ENCODE data around the gene C11orf98.
A peak's percentile ranks its signal among the peaks of the same experiment; 100 is the strongest.
"Not testable (repeated sequence)": the region's sequence is repeated elsewhere in the genome, so short reads cannot be mapped to it uniquely, and the experiment has no call there.

The C11orf98 gene

DNA sequence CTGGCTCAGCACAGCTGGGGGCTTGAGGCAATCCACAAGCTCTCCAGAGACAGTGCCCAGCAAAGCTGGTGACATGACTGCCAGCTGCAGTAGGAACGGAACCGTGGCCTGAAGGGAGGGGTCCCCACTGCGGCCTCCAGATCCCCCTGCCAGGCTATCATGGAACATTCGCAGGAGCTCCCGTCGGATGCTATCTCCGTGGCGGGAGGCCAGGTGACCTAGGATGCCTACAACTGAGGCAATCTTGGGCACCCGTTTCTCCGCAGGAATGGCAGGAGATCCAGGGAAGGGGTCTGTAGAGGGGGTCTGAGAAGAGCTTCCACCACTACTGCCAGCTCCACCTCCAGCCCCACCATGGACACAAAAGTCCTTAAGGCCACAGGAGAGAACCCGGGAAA, 16.0 kb downstream of the C11orf98 start:
- no peak for DNase-seq

DNA sequence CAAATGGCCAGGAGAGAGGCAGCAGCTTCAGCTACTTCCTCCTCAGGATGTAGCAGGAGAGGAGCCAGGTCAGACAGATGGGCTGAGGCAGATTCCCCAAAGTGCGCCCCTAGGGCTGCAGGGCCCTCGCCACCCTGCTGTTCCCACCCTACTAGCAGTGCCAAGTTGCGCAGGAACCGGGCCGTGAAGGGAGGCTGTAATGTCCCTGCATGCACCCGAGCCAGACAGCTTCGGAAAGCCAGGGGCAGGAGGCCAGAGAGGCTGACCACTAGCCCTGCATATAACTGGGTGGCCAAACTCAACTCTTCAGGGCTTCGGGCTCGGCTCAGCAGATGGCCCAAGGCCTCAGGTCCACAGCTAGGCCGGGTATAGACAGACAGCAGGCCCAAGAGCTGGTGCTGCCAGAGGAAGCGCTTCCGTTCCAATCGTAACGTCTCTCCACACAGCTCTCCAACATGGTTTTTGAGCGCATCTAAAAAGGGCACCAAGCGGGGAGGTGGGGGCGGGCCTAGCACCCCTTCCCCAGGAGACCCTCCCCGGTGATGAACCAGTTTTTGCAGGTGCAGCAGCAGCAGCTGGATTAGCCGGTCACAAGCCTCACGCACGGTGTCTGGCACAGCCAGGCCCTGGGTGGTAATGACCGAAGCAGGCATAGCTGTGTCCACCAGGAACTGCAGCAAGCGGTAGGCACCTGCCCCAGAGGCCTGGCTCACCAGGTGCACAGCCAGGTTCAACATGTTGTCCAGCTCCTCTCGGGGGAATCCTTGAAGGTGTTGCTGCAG, 16.6 kb downstream of the C11orf98 start:
- DNase-seq, result no peak

DNA sequence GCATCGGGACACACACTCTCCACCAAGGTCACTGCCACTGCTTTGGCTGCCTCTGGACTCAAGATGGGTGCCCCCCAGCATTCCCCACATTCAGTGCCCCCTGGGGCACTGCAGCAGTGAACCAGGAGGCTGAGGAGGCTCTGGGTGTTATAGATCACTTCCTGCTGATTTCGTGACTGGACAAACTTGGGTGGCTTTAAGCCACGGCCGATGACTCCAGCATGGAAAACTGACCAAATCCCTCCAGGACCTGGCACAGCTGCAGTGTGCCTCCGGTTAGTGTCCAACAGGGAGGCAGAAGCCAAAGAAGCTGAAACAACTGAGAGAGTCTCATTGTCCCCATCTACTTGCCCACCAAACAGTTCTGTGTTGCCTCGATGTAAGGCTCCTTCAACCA, 17.4 kb downstream of the C11orf98 start:
- DNase-seq, result no peak

DNA sequence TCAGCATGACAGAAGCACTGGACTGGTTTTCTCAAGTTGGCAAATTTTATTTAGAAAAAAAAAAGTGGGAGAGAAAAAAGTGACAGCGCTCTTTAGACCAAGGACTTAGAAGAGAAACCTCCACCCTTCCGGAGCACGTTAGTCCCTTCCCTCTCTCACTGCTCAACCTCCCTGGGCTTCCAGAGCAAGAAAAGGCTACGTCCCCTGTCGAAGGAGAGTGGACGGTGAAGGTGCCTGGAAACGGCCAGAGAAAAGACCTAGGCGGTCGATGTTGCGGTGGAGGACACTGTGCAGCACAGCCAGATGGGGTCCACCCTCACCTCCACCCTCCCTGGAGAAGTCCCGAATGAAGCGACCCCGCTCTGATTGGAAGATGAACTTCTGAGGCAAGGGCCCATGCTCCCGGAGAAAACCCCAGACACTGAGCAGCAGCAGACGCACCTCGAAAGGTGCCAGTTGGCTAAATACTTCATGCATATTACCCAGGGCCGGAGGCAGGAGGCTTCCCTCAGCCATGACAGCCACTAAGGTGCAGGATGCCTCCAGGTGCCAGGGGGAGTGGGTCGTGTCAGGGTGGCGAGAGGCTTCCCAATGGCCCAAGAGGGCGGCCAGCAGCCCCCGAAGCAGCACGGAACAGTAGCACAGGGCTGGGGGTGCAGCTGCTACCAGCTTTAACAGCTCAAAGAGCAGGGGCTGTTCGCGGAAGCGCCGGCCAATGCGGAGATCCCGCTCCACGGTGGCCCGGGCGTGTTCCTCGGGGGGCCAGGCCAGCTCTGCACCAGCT, 18.0 kb downstream of the C11orf98 start:
- no peak for DNase-seq

DNA sequence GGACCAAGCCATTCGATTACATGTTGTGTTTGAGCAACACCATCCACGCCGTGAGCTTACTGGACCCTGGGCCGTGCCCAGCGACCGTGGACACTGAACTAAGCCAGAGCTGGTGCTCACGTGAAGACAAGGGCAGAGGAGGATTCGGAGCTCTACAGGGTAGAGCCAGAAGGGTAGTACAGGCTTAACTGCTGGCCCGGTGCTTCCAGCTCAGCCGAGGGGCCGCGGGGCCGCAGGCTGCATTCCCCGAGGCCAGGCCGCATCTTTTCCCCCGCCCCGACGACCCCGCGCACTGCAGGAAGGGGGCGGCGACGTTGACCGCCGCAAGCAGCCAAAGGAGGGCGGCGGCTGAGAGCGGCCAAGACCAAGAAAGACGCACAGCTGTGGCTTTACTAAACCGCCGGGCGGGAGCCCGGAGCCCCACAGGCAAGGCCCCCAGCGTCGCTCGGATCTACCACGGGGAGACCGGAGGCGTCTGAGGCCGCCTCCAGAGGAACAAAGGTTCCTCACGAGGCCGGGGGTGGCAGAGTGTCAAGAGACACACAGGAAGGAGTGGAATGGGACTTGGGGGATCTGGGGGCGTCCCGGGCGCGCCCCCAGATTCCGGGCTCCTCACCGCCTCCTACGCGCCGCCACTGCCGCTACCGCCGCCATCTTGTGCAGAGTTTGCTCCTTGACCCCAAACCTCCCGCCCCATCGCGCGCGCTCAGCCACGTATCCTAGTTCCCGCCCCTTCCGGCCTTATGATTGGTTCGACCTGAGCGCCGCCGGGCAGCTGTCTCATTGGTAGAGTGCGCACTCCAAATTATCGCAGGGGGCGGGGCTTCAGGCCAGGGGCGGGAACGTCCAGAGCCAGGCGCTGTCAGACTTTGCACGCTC, 18.8 kb downstream of the C11orf98 start, which contains the start of gene GANAB:
TSS of gene GANAB (minus strand) at position 668 of the 879 bp plus-strand sequence. CDS start at position 654, 14 bp downstream.
- DNase-seq, result peak; percentile 99

DNA sequence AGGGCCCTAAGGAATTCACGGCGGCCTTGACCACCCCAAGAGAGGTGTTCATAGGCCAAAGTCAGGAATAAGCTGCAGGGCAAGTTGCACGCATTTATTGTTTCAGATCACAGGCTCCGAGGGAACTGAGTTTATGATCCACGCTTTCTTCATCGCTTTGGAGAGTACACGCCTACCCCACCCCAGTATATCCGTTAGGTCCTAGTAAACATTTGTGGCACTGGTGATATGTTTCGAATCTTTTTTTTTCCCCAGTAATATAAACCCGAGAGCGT, 19.4 kb downstream of the C11orf98 start:
- DNase-seq, result peak; percentile 26

DNA sequence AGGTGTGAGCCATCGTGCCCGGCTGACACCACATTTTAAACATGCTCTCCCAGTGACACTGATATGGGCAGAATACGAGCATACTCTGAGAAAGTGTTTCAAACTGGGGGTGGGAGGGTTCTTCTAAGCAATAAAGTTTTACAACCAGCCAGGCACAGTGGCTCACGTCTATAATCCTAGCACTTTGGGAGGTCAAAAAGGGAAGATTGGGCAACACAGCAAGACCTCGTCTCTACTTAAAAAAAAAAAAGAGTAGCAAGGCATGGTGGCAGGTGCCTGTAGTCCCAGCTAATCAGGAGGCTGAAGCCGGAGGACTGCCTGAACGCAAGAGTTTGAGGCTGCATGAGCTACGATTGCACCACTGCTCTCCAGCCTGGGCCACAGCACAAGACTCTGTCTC, 20.8 kb downstream of the C11orf98 start:
- DNase-seq, result no peak

DNA sequence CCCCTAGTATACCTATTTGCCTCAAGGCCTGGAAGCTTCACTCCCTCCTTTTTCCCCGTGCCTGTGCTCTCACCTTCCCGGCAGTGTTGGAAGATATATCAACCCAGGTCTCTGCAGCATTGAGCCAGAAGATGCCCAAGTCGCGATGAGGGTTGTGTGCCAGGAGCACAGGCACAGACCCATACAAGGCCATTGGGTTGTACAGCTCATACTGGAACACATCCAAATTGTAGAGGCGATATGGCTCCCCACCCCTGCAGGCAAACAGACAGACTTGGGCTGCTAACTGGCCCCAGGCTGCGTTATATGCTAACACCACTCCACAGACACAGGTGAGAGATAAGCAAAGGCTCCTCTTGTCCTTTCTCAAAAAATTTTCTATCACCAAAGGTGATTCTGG, 32.5 kb downstream of the C11orf98 start:
- no peak for DNase-seq

DNA sequence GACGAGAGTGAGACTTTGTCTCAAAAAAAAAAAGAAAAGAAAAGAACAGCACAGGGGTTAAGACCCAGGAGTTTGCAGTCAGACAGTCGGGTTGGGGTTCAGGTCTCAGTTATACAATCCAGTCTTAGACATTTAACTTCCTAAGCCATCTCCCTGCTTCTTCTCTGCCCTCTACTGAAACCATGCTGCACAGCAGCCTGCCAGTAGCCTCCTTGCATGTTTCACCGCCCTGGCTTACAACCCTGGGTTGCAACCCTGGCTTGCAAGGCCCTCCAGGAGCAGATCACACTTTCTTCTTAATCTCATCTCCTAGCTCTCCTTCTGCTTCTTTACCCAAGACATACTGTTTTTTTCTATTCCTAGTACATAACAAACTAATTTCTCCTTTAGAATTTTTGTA, 37.3 kb downstream of the C11orf98 start:
- peak; percentile 13 for DNase-seq

DNA sequence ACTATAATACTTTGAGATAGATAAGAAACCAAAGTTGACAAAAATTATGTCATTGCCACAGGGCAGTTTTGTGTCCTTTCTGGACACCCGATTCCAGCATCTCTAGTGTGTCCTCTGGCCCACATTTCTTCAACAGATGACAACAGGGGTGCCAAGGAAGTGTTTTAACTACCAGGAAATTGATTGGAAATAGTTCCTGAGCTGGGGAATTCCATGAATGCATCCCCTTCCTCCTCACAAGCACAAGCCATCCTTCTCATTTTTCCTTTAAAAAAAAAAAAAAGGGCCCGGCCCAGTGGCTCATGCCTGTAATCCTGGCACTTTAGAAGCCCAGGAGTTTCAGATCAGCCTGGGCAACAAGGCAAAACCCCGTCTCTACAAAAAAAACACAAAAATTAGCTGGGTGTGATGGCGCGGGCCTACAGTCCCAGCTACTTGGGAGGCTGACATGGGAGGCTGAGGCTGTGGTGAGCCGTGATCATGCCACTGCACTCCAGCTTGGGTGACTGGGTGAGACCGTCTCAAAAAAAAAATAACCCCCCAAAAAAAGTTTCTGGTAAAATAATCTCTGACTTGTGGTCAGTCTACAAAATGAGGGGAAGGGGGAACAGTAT, 42.4 kb downstream of the C11orf98 start:
- no peak for DNase-seq

DNA sequence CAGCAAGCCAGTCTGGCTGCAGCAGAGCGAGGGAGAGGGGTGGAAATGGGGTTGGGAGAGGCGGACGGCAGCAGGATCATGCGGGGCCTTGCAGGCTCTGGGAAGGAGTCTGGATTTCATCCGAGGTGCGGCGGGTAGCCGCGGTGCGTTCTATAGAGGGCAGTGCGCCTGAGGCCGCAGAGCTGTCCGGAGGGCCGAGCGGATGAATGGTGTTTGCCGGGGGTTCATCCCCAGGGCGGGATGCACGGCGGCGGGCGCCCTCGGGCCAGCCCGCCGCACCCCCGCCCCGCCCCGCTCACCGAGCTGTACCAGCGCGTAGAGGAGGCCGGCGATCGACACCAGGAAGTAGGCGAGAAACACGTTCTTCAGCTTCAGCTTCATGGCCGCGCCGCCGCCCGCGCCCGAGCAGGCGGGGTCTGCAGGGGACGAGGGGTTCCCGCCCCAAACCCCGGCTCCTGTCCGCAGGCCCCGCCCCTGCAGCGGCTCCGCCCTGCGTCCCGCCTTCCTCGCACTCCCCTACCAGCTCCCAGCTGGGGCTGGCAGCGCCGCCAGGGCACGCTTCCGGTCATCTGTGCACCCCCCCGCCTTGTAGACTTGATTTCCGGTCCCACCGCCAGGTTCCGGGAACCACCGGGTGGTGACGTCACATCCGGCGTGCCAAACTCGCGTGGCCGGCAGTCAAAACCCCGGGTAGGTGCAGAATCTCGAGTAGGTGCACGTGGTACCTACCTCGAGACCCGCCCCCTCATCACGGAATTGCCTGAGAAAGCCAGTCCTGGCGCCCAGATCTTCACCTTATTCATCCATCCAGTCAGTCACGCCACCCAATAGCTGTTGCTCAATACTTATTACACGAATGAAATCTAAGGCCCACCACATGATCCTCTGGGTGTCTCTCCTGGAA, 43.2 kb downstream of the C11orf98 start, which contains the start of gene B3GAT3:
TSS of gene B3GAT3 (minus strand) at position 420 of the 904 bp plus-strand sequence. CDS start at position 381, 39 bp downstream.
- peak; percentile 98 for DNase-seq

DNA sequence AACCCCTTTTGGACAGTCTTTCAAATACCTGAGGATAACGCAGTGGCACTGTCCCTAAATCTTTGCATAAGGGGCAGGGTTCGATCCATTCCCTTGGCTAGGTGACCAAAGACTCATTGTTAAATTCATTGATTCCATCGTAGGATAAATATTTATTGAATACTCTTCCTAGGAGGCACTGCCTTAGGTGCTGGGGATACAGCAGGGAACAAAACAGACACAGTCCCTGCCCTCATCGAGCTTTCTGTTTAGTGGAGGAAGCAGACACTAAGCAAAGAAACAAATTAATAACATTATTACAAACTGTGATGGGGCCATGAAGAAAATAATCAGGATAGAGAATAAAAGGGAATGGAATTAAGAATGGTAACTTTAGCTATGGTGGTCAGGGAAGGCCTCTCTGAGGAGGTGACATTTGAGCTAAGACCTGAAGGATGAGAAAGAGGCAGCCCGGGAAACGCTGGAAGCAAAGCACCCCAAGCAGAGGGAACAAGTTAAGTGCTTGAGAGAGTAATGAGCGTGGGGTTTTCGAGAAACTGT, 43.9 kb downstream of the C11orf98 start:
- DNase-seq, result peak; percentile 14

DNA sequence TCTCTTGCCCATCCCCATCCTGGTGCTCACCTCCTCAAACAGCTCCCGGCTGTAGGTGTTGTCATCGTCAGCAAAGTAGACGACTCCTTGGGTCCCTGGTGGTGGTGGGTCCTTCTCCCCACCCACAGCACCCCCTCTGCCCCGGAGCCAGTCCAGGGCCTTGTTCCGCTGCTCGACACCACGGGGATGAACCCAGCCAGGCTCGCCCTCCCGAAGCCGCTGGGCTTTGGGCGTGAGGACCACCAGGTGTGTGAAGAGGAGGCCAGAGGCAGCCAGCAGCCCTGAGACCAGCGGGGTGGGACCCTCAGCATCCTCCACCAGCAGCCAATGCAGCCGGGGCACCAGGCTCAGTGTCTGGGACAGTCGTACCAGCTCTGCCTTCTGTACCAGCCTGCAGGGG, 48.1 kb downstream of the C11orf98 start:
- DNase-seq, result not testable (repeated sequence)

DNA sequence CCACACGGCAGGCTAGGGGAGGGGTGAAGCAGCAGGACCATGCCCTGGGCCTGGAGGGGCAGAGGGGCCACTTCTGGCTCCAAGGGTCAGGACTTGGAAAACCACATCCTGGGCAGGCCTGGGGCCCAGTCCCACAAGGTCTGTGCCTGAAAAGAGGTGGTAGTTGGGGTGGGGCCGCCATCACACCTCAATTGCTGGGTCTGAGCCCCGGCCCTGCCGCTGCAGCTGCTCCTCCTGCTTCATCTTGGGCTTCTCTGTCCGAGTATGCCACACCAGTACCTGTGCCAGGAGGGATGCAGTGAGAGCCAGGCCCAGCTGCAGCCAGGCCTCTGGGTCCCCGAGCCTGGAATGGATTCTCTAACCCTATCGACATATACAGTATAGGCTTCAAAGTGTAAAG, 49.5 kb downstream of the C11orf98 start:
- no peak for DNase-seq

DNA sequence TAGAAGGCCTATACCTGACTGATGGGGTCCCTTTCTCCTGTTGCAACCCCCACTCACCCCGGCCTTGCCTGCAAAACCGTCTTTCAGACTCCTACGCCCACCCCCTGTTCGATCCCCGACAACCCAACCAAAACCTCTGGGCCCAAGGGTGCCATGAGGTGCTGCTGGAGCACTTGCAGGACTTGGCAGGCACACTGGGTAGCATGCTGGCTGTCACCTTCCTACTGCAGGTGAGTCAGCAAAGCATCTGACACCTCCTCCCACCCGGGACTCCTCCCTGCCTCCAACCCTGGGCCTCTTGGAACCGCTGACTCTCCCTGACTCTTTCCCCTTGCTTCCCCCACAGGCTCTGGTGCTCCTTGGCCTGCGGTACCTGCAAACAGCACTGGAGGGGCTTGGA, 50.7 kb downstream of the C11orf98 start:
- DNase-seq, result no peak

DNA sequence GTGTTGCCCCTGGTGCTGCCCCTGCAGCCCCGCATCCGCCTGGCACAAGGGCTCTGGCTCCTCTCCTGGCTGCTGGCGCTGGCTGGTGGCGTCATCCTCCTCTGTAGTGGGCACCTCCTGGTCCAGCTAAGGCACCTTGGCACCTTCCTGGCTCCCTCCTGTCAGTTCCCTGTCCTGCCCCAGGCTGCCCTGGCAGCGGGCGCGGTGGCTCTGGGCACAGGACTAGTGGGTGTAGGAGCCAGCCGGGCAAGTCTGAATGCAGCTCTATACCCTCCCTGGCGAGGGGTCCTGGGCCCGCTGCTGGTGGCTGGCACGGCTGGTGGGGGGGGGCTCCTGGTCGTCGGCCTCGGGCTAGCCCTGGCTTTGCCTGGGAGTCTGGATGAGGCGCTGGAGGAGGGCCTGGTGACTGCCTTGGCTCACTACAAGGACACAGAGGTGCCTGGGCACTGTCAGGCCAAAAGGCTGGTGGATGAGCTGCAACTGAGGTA, 51.7 kb downstream of the C11orf98 start:
- DNase-seq, result no peak
